H9 (cell line): ENCODE results near the gene GRWD1. TPM values are rescaled to one million over a fixed set of nuclear protein-coding genes. Genes with fewer than 3 reads are reported as not detected.

Source experiments
- DNase-seq: peaks from one replicate; pipeline ENCODE4 v3.0.0-alpha.2; 2017
- H2AFZ ChIP-seq: one replicate; pipeline ENCODE4 v1.6.1; 2013; ENCODE audit warnings: mild to moderate bottlenecking, low read length, control low read depth, moderate library complexity
- H2AK5ac ChIP-seq: 2 replicates; pipeline ENCODE4 v1.6.1; 2013; ENCODE audit warnings: low read length, control low read depth, mixed read lengths; ENCODE audit not compliant: insufficient read length
- H2BK120ac ChIP-seq: one replicate; pipeline ENCODE4 v1.6.1; 2013; ENCODE audit warnings: low read depth, mild to moderate bottlenecking, low read length, control low read depth, inconsistent platforms; ENCODE audit not compliant: poor library complexity, severe bottlenecking
- H2BK12ac ChIP-seq: 2 replicates; pipeline ENCODE4 v1.6.1; 2013; ENCODE audit warnings: low read length, control low read depth, mixed read lengths, low read depth; ENCODE audit not compliant: insufficient read length
- H2BK15ac ChIP-seq: 2 replicates; pipeline ENCODE4 v1.6.1; 2013; ENCODE audit warnings: low read depth, low read length, control low read depth
- H2BK20ac ChIP-seq: one replicate; pipeline ENCODE4 v1.6.1; 2013; ENCODE audit warnings: low read depth, mild to moderate bottlenecking, low read length, control low read depth, inconsistent platforms; ENCODE audit not compliant: poor library complexity, severe bottlenecking
- H2BK5ac ChIP-seq: 2 replicates; pipeline ENCODE4 v1.6.1; 2013; ENCODE audit warnings: low read length, control low read depth, mixed read lengths; ENCODE audit not compliant: insufficient read length
- H3K14ac ChIP-seq: 2 replicates; pipeline ENCODE4 v1.6.1; 2013; ENCODE audit warnings: low read length, control low read depth; ENCODE audit not compliant: insufficient read depth
- H3K18ac ChIP-seq: 2 replicates; pipeline ENCODE4 v1.6.1; 2013; ENCODE audit warnings: low read depth, mild to moderate bottlenecking, mixed read lengths, low read length, control low read depth; ENCODE audit not compliant: insufficient read length
- H3K23ac ChIP-seq: 2 replicates; pipeline ENCODE4 v1.6.1; 2013; ENCODE audit warnings: low read length, control low read depth, mixed read lengths, low read depth; ENCODE audit not compliant: insufficient read length
- H3K23me2 ChIP-seq: 2 replicates; pipeline ENCODE4 v1.6.1; 2013; ENCODE audit warnings: low read depth, mild to moderate bottlenecking, mixed read lengths, low read length, control low read depth; ENCODE audit not compliant: insufficient read length, poor library complexity, severe bottlenecking
- H3K27ac ChIP-seq: 2 replicates; pipeline ENCODE4 v1.5.1; 2013; ENCODE audit warnings: low read length, control low read depth, mixed read lengths, low read depth; ENCODE audit not compliant: insufficient read length
- H3K27me3 ChIP-seq: 2 replicates; pipeline ENCODE4 v1.6.1; 2013; ENCODE audit warnings: low read length, control low read depth, inconsistent platforms; ENCODE audit not compliant: insufficient read depth
- H3K4ac ChIP-seq: 2 replicates; pipeline ENCODE4 v1.6.1; 2013; ENCODE audit warnings: low read depth, mild to moderate bottlenecking, control low read depth, inconsistent platforms, low read length, moderate library complexity
- H3K4me1 ChIP-seq: 2 replicates; pipeline ENCODE4 v1.6.1; 2013; ENCODE audit warnings: low read length, control low read depth, inconsistent platforms; ENCODE audit not compliant: insufficient read depth
- H3K4me2 ChIP-seq: 2 replicates; pipeline ENCODE4 v1.6.1; 2013; ENCODE audit warnings: low read length, control low read depth, mixed read lengths; ENCODE audit not compliant: insufficient read length, insufficient read depth
- H3K56ac ChIP-seq: 2 replicates; pipeline ENCODE4 v1.6.1; 2013; ENCODE audit warnings: low read depth, mild to moderate bottlenecking, mixed read lengths, low read length, control low read depth; ENCODE audit not compliant: insufficient read length
- H3K79me1 ChIP-seq: 2 replicates; pipeline ENCODE4 v1.6.1; 2013; ENCODE audit warnings: low read depth, mild to moderate bottlenecking, moderate library complexity, low read length, control low read depth, inconsistent platforms; ENCODE audit not compliant: insufficient read depth, poor library complexity, severe bottlenecking
- H3K79me2 ChIP-seq: 2 replicates; pipeline ENCODE4 v1.6.1; 2013; ENCODE audit warnings: low read length, control low read depth, inconsistent platforms; ENCODE audit not compliant: insufficient read depth
- H3K9ac ChIP-seq: 2 replicates; pipeline ENCODE4 v1.6.1; 2013; ENCODE audit warnings: low read length, control low read depth, mixed read lengths; ENCODE audit not compliant: insufficient read length; ENCODE audit errors: extremely low read depth
- H3K9me3 ChIP-seq: one replicate; pipeline ENCODE4 v1.6.1; 2013; ENCODE audit warnings: low read depth, low read length, inconsistent platforms; ENCODE audit not compliant: control insufficient read depth
- H3T11ph ChIP-seq: one replicate; pipeline ENCODE4 v1.6.1; 2013; ENCODE audit warnings: mild to moderate bottlenecking, low read length, control low read depth, inconsistent platforms
- H4K20me1 ChIP-seq: one replicate; pipeline ENCODE4 v1.6.1; 2013; ENCODE audit not compliant: control insufficient read depth, insufficient read length, insufficient read depth
- H4K5ac ChIP-seq: 2 replicates; pipeline ENCODE4 v1.6.1; 2013; ENCODE audit warnings: low read depth, mild to moderate bottlenecking, mixed read lengths, low read length, control low read depth; ENCODE audit not compliant: insufficient read length
- H4K8ac ChIP-seq: replicated peaks from 2 replicates; pipeline ENCODE4 v1.6.1; 2013; ENCODE audit warnings: low read length, control low read depth, mixed read lengths, low read depth; ENCODE audit not compliant: insufficient read length
- H4K91ac ChIP-seq: 2 replicates; pipeline ENCODE4 v1.6.1; 2013; ENCODE audit warnings: low read depth, mild to moderate bottlenecking, moderate library complexity, mixed read lengths, low read length, control low read depth; ENCODE audit not compliant: insufficient read length
- H3K27ac Mint-ChIP-seq, 3 experiments: 2 replicates in 2 of 3; 3 replicates in 1 of 3; pipeline ENCODE4 v1.8.0; 2020 to 2021; ENCODE audit warnings: mixed read lengths in 3 of 3, mild to moderate bottlenecking in 1 of 3, moderate library complexity in 1 of 3
- H3K27me3 Mint-ChIP-seq: 2 replicates; pipeline ENCODE4 v1.8.0; 2021; ENCODE audit warnings: low read depth, mild to moderate bottlenecking, moderate library complexity, mixed read lengths
- H3K36me3 Mint-ChIP-seq, 3 experiments: 2 replicates in 2 of 3; 3 replicates in 1 of 3; pipeline ENCODE4 v1.8.0; 2020 to 2021; ENCODE audit warnings: low read depth in 3 of 3, mixed read lengths in 3 of 3; ENCODE audit not compliant: insufficient read depth in 1 of 3
- H3K4me1 Mint-ChIP-seq, 2 experiments: 2 replicates each; pipeline ENCODE4 v1.8.0; 2020; ENCODE audit warnings: mixed read lengths in 2 of 2
- H3K4me3 Mint-ChIP-seq, 2 experiments: 2 replicates in 1 of 2; 3 replicates in 1 of 2; pipeline ENCODE4 v1.8.0; 2020 to 2021; ENCODE audit warnings: mild to moderate bottlenecking in 2 of 2, mixed read lengths in 2 of 2, moderate library complexity in 1 of 2
- H3K9me3 Mint-ChIP-seq, 2 experiments: 2 replicates in 1 of 2; 3 replicates in 1 of 2; pipeline ENCODE4 v1.8.0; 2020; ENCODE audit warnings: mild to moderate bottlenecking in 2 of 2, mixed read lengths in 2 of 2, moderate library complexity in 1 of 2
- CTCF ChIP-seq: fragments of 200-600 bp; sonication (generic); conservative IDR thresholded peaks from 3 replicates; pipeline ENCODE4 v1.8.0; 2021; ENCODE audit warnings: antibody characterized with exemption, mild to moderate bottlenecking
- WGBS: extraction: QIAGEN DNeasy Blood & Tissue Kit; methylation state at CpG from one replicate; pipeline ENCODE4 v1.1.7; 2013; ENCODE audit warnings: missing lambda C conversion rate, low lambda C conversion rate, mixed read lengths; ENCODE audit not compliant: insufficient read length; ENCODE audit errors: extremely low coverage; 5-methylcytosine and 5-hydroxymethylcytosine counted together
- total RNA-seq: library from RNA; stranded (reverse); gene quantifications from 2 replicates; pipeline ENCODE4 v1.2.1, GENCODE V29; 2021

GRWD1 gene
- total RNA-seq, 1 experiment from 2014 or later: 92.0 TPM

- Histone ChIP-seq H3K27me3 (no peaks in the 10 kb centered on the region), H3K4me2 (no peak overlapping the region), H4K8ac (no peak overlapping the region), H3T11ph (no peak overlapping the region), H4K91ac (no peak overlapping the region), H2BK12ac (no peak overlapping the region), H3K56ac (no peak overlapping the region), H3K18ac (no peak overlapping the region), H3K27ac (no peak overlapping the region), H3K4me1 (no peaks in the 10 kb centered on the region), H2BK15ac (no peak overlapping the region), H3K23me2 (peaks cover 10% of the 10 kb centered on the region), H2BK5ac (no peak overlapping the region), H2AK5ac (no peak overlapping the region), H4K5ac (no peak overlapping the region), H2BK20ac (no peak overlapping the region), H3K9me3 (no peaks in the 10 kb centered on the region), H3K4ac (no peak overlapping the region), H3K23ac (no peak overlapping the region), H4K20me1 (no peaks in the 10 kb centered on the region), H2AFZ (no peak overlapping the region), H3K79me1 (no peaks in the 10 kb centered on the region), H3K14ac (no peak overlapping the region), H2BK120ac (no peak overlapping the region), H3K9ac (no peak overlapping the region), H3K79me2 (no peaks in the 10 kb centered on the region)
- H3K4me3 Mint-ChIP-seq: no peak overlapping the region
- H3K36me3 Mint-ChIP-seq: peaks cover 0 to 6% (median 5%) of the 10 kb centered on the region in 3 experiments; a peak in 5 of 7 replicates
- no peak for TF ChIP-seq CTCF
- H3K4me1 Mint-ChIP-seq: peaks cover 12 to 30% of the 10 kb centered on the region in 2 experiments
- peaks cover 14% of the 10 kb centered on the region for H3K27me3 Mint-ChIP-seq
- no peaks in the 10 kb centered on the region; a peak in 2 of 5 replicates for H3K9me3 Mint-ChIP-seq
- DNase-seq: no peak
- no CpG with 5 or more reads among the region's 45 CpGs for WGBS
- H3K27ac Mint-ChIP-seq: peak overlapping the region in 1 of 3 experiments; percentile 22; a peak in 2 of 7 replicates
Measured at GRCh38 chr19:48496959-48497727, 51.4 kb downstream of the GRWD1 start.
